ENCODE measurements around the gene RXFP1.
A peak's percentile ranks its signal among the peaks of the same experiment; 100 is the strongest.
"Not testable (repeated sequence)": the region's sequence is repeated elsewhere in the genome, so short reads cannot be mapped to it uniquely, and the experiment has no call there.

Gene RXFP1

GRCh38 chr4:158622251-158622650 is 100.6 kb downstream of the RXFP1 start:
- DNase-seq, result no peak

- DNase-seq, result peak; percentile 37
Observed at GRCh38 chr4:158624889-158625478, 103.3 kb downstream of the RXFP1 start.

- DNase-seq, result no peak
Observed at GRCh38 chr4:158625544-158625943, 103.9 kb downstream of the RXFP1 start.

GRCh38 chr4:158630893-158631292 is 109.2 kb downstream of the RXFP1 start:
- DNase-seq, result no peak

- DNase-seq, result no peak
Observed at GRCh38 chr4:158636619-158637018, 114.9 kb downstream of the RXFP1 start.

- DNase-seq, result no peak
Observed at GRCh38 chr4:158644356-158644755, 122.7 kb downstream of the RXFP1 start.

- DNase-seq, result no peak
Observed at GRCh38 chr4:158644760-158645159, 123.1 kb downstream of the RXFP1 start.

- DNase-seq, result no peak
Observed at GRCh38 chr4:158649111-158649680, 127.5 kb downstream of the RXFP1 start.

GRCh38 chr4:158652920-158653319 is 131.2 kb downstream of the RXFP1 start:
- DNase-seq, result no peak

- no peak for DNase-seq
Observed at GRCh38 chr4:158656439-158656838, 134.8 kb downstream of the RXFP1 start.

GRCh38 chr4:158657291-158657690 is 135.6 kb downstream of the RXFP1 start:
- no peak for DNase-seq

GRCh38 chr4:158663255-158663654 is 141.6 kb downstream of the RXFP1 start:
- DNase-seq, result not testable (repeated sequence)

GRCh38 chr4:158663707-158664625 is 142.3 kb downstream of the RXFP1 start:
- not testable (repeated sequence) for DNase-seq

GRCh38 chr4:158664806-158665205 is 143.1 kb downstream of the RXFP1 start:
- DNase-seq, result no peak

GRCh38 chr4:158666892-158667291 is 145.2 kb downstream of the RXFP1 start:
- DNase-seq, result no peak

GRCh38 chr4:158667651-158668198 is 146.0 kb downstream of the RXFP1 start:
- no peak for DNase-seq

GRCh38 chr4:158669310-158669709 is 147.6 kb downstream of the RXFP1 start:
- no peak for DNase-seq

- DNase-seq, result peak; percentile 63
Observed at GRCh38 chr4:158670975-158671664, 149.4 kb downstream of the RXFP1 start.

GRCh38 chr4:158671665-158671914 is 149.9 kb downstream of the RXFP1 start, which contains the start of gene C4orf46:
C4orf46 (minus strand) TSS chr4:158671887; CDS start chr4:158671801, 86 bp downstream.
- no peak for DNase-seq

GRCh38 chr4:158671915-158672806 is 150.5 kb downstream of the RXFP1 start, which contains the start of gene ETFDH:
ETFDH (plus strand) TSS chr4:158672296; CDS start chr4:158672457, 161 bp downstream.
- peak; percentile 99 for DNase-seq

GRCh38 chr4:158673633-158674032 is 152.0 kb downstream of the RXFP1 start:
- no peak for DNase-seq

GRCh38 chr4:158676076-158676475 is 154.4 kb downstream of the RXFP1 start:
- no peak for DNase-seq
